DND-41 (cell line): ENCODE measurements around the gene PUS7.
"Not testable (repeated sequence)": the region's sequence is repeated elsewhere in the genome, so short reads cannot be mapped to it uniquely, and the experiment has no call there.

Source experiments
- CTCF ChIP-seq: IDR thresholded peaks from 2 replicates; pipeline ENCODE4 v1.5.1; 2012; ENCODE audit warnings: borderline replicate concordance, low read length, moderate library complexity, mild to moderate bottlenecking; ENCODE audit not compliant: poor library complexity, severe bottlenecking; ENCODE audit errors: extremely low read depth
- EZH2 ChIP-seq: IDR thresholded peaks from 3 replicates; pipeline ENCODE4 v1.6.1; 2012; ENCODE audit warnings: borderline replicate concordance, low read depth, mild to moderate bottlenecking, moderate library complexity, low read length, inconsistent platforms; ENCODE audit not compliant: severe bottlenecking

GRCh38 chr7:105410774-105411173 lies 111.3 kb downstream of the PUS7 start:
- TF ChIP-seq CTCF, EZH2: not testable (repeated sequence)
